HL-60 (cell line): Measurements from ENCODE around the gene LSAMP.

ENCODE experiments used
- DNase-seq, 2 experiments: peaks; one replicate each; pipeline ENCODE4 v3.0.0-alpha.2; 2010 to 2020; ENCODE audit warnings: low read depth in 1 of 2, low spot score in 1 of 2
- H3K27ac ChIP-seq: fragments of 250-450 bp; sonication (Bioruptor Pico); replicated peaks from 2 replicates; pipeline ENCODE4 v1.5.1; 2020; ENCODE audit warnings: mild to moderate bottlenecking, moderate library complexity
- H3K27me3 ChIP-seq: fragments of 250-450 bp; sonication (Bioruptor Pico); 2 replicates; pipeline ENCODE4 v1.5.1; 2021; ENCODE audit warnings: mild to moderate bottlenecking, moderate library complexity; ENCODE audit not compliant: insufficient read depth, poor library complexity, severe bottlenecking
- H3K4me3 ChIP-seq: replicated peaks from 2 replicates; pipeline ENCODE4 v1.5.1; 2011; ENCODE audit warnings: mild to moderate bottlenecking, control low read depth, low read length; ENCODE audit not compliant: insufficient read depth
- CTCF ChIP-seq: IDR thresholded peaks from one replicate; pipeline ENCODE4 v1.5.1; 2011; ENCODE audit warnings: low read length, control low read depth, inconsistent platforms; ENCODE audit not compliant: insufficient read depth
- GABPA ChIP-seq: IDR thresholded peaks from 2 replicates; pipeline ENCODE4 v1.6.1; 2012; ENCODE audit warnings: low read depth
- POLR2AphosphoS5 ChIP-seq: IDR thresholded peaks from 2 replicates; pipeline ENCODE4 v1.6.1; 2012; ENCODE audit warnings: low read depth
- REST ChIP-seq: IDR thresholded peaks from 2 replicates; pipeline ENCODE4 v1.6.1; 2012; ENCODE audit warnings: low read depth; ENCODE audit not compliant: insufficient replicate concordance
- SPI1 ChIP-seq: IDR thresholded peaks from 2 replicates; pipeline ENCODE4 v1.6.1; 2012; ENCODE audit warnings: low read depth, mild to moderate bottlenecking, borderline replicate concordance

The LSAMP gene

GRCh38 chr3:116181159-116181558 is 264.1 kb downstream of the LSAMP start:
- H3K27ac ChIP-seq, result no peak overlapping the region

GRCh38 chr3:116179091-116179490 is 266.2 kb downstream of the LSAMP start:
- no peak for TF ChIP-seq CTCF
- no peak overlapping the region for H3K27ac ChIP-seq
- no peak overlapping the region for H3K4me3 ChIP-seq
- DNase-seq, result no peak
- H3K27me3 ChIP-seq, result no peaks in the 10 kb centered on the region

More at GRCh38 chr3:116181159-116181558, 264.1 kb downstream of the LSAMP start:
- no peaks in the 10 kb centered on the region for H3K27me3 ChIP-seq
- no peak overlapping the region for H3K4me3 ChIP-seq
- TF ChIP-seq CTCF (no peak), REST (no peak), GABPA (no peak), SPI1 (no peak), POLR2AphosphoS5 (no peak)
- DNase-seq, result no peak

GRCh38 chr3:116176974-116177555 is 268.2 kb downstream of the LSAMP start:
- H3K27ac ChIP-seq, result no peak overlapping the region
- TF ChIP-seq POLR2AphosphoS5 (no peak), CTCF (no peak), REST (no peak), SPI1 (no peak), GABPA (no peak)
- H3K27me3 ChIP-seq, result no peaks in the 10 kb centered on the region
- DNase-seq, result no peak
- no peak overlapping the region for H3K4me3 ChIP-seq

GRCh38 chr3:116166121-116166520 is 279.2 kb downstream of the LSAMP start:
- Histone ChIP-seq H3K4me3 (no peak overlapping the region), H3K27ac (no peak overlapping the region), H3K27me3 (no peaks in the 10 kb centered on the region)
- DNase-seq, result no peak
- TF ChIP-seq SPI1, result no peak
- TF ChIP-seq GABPA, result no peak
- no peak for TF ChIP-seq REST
- no peak for TF ChIP-seq CTCF
- no peak for TF ChIP-seq POLR2AphosphoS5
